CD4-positive, alpha-beta T cell (primary cell): ENCODE results near the gene RNF130. TPM values are rescaled to one million over a fixed set of nuclear protein-coding genes. Genes with fewer than 3 reads are reported as not detected.

ENCODE experiments used
- ATAC-seq: fragments of 200-7000 bp; cut with Tn5 transposase; one replicate; pipeline ENCODE4 v1.10.0; 2022; ENCODE audit warnings: mild to moderate bottlenecking; ENCODE audit not compliant: poor library complexity
- CTCF ChIA-PET: fragments of 350-600 bp; sonication (Branson Sonifier 250); formaldehyde crosslinking; loops from one replicate; lab custom pipeline; 2021; ENCODE audit warnings: antibody characterized with exemption, inconsistent platforms; lab: Charles Lee
- POLR2A ChIA-PET: fragments of 350-600 bp; sonication (Branson Sonifier 250); formaldehyde crosslinking; loops from one replicate; lab custom pipeline; 2021; ENCODE audit warnings: antibody characterized with exemption, inconsistent platforms; lab: Charles Lee
- DNase-seq, 14 experiments: peaks; one replicate each; pipeline ENCODE4 v3.0.0-alpha.2; 2013 to 2020; ENCODE audit warnings: mixed read lengths in 2 of 14
- H3K27ac ChIP-seq, 2 donors: one replicate each; pipeline versions ENCODE4 v1.5.1 to v1.7.0; 2013; ENCODE audit warnings: low read length in 2 of 2, low read depth in 1 of 2, mild to moderate bottlenecking in 1 of 2
- H3K27me3 ChIP-seq, 2 experiments: 1 replicate in 1 of 2; 2 replicates in 1 of 2; pipeline versions ENCODE4 v1.6.1 to v1.7.0; 2013; ENCODE audit warnings: low read length in 2 of 2, control low read depth in 1 of 2, mild to moderate bottlenecking in 1 of 2, moderate library complexity in 1 of 2; ENCODE audit not compliant: insufficient read depth in 2 of 2, control insufficient read depth in 1 of 2
- H3K36me3 ChIP-seq: one replicate; pipeline ENCODE4 v1.6.1; 2013; ENCODE audit warnings: low read length, control low read depth; ENCODE audit not compliant: insufficient read depth
- H3K4me1 ChIP-seq: one replicate; pipeline ENCODE4 v1.6.1; 2013; ENCODE audit warnings: low read length, control low read depth; ENCODE audit not compliant: insufficient read depth
- H3K4me3 ChIP-seq: one replicate; pipeline ENCODE4 v1.5.1; 2013; ENCODE audit warnings: mild to moderate bottlenecking, low read length, moderate library complexity
- H3K9me3 ChIP-seq, 2 experiments: 1 replicate in 1 of 2; 2 replicates in 1 of 2; pipeline versions ENCODE4 v1.6.1 to v1.7.0; 2013; ENCODE audit warnings: low read length in 2 of 2, mild to moderate bottlenecking in 2 of 2, control low read depth in 1 of 2, moderate library complexity in 1 of 2; ENCODE audit not compliant: control insufficient read depth in 1 of 2, insufficient read depth in 1 of 2
- H3K27ac Mint-ChIP-seq: one replicate; pipeline ENCODE4 v1.8.0; 2020; ENCODE audit warnings: mixed read lengths
- H3K27me3 Mint-ChIP-seq: one replicate; pipeline ENCODE4 v1.8.0; 2021; ENCODE audit warnings: mixed read lengths
- H3K36me3 Mint-ChIP-seq: one replicate; pipeline ENCODE4 v1.8.0; 2021; ENCODE audit warnings: low read depth, mixed read lengths
- H3K4me1 Mint-ChIP-seq: one replicate; pipeline ENCODE4 v1.8.0; 2021; ENCODE audit warnings: low read depth, mixed read lengths
- H3K4me3 Mint-ChIP-seq: one replicate; pipeline ENCODE4 v1.8.0; 2020; ENCODE audit warnings: mild to moderate bottlenecking, mixed read lengths
- H3K9me3 Mint-ChIP-seq: one replicate; pipeline ENCODE4 v1.8.0; 2020; ENCODE audit warnings: mixed read lengths
- intact Hi-C, 2 experiments: fragments of 100-400 bp; cut with DNase I in 1 of 2; cut with micrococcal nuclease in 1 of 2; formaldehyde crosslinking; loops; one replicate each; pipeline versions ENCODE4 v1.15.1 to v1.9.0; 2023 to 2025; cut with DNase I, micrococcal nuclease
- total RNA-seq, 174 experiments: library from RNA in 2 of 174; stranded (reverse) in 2 of 174; gene quantifications; one replicate each; pipeline ENCODE4 v1.2.3 and lab custom pipeline; 2021 to 2026
- TF ChIP-seq, protein P1 (sequence below): fragments of 200-600 bp; IDR thresholded peaks from one replicate; pipeline ENCODE4 v1.8.0; 2022; ENCODE audit warnings: antibody characterized with exemption, mild to moderate bottlenecking

RNF130 gene
- total RNA-seq, 2 experiments from 2014 or later, result 18.2 to 19.1 TPM

- no peak overlapping the region for H3K27ac ChIP-seq
- no peaks in the 10 kb centered on the region for H3K27me3 ChIP-seq
- H3K4me3 Mint-ChIP-seq, result no peak overlapping the region
- TF ChIP-seq, protein P1, sequence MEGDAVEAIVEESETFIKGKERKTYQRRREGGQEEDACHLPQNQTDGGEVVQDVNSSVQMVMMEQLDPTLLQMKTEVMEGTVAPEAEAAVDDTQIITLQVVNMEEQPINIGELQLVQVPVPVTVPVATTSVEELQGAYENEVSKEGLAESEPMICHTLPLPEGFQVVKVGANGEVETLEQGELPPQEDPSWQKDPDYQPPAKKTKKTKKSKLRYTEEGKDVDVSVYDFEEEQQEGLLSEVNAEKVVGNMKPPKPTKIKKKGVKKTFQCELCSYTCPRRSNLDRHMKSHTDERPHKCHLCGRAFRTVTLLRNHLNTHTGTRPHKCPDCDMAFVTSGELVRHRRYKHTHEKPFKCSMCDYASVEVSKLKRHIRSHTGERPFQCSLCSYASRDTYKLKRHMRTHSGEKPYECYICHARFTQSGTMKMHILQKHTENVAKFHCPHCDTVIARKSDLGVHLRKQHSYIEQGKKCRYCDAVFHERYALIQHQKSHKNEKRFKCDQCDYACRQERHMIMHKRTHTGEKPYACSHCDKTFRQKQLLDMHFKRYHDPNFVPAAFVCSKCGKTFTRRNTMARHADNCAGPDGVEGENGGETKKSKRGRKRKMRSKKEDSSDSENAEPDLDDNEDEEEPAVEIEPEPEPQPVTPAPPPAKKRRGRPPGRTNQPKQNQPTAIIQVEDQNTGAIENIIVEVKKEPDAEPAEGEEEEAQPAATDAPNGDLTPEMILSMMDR, result no peak
- no peaks in the 10 kb centered on the region for H3K27me3 Mint-ChIP-seq
- peaks cover 13% of the 10 kb centered on the region for H3K4me1 Mint-ChIP-seq
- ChIA-PET CTCF (no interaction called here), POLR2A (no interaction called here)
- H3K4me1 ChIP-seq, result no peaks in the 10 kb centered on the region
- peak in 9 of 14 experiments; percentile 5 to 51 (median 18) for DNase-seq
- ATAC-seq, result peak; percentile 48
- H3K9me3 ChIP-seq, result no peaks in the 10 kb centered on the region
- H3K4me3 ChIP-seq, result no peak overlapping the region
- peaks cover 44% of the 10 kb centered on the region for H3K36me3 Mint-ChIP-seq
- H3K9me3 Mint-ChIP-seq, result no peaks in the 10 kb centered on the region
- peaks cover 10% of the 10 kb centered on the region for H3K36me3 ChIP-seq
- no peak overlapping the region for H3K27ac Mint-ChIP-seq
- intact Hi-C loops, result loop anchor here in 1 of 2 experiments (10.0 kb wide), 1 partner anchor 170 kb away; the partner anchor contains the start of gene MGAT4B
These were observed 96.4 kb downstream of the RNF130 start for GRCh38 chr5:179974946-179975712.

DNA sequence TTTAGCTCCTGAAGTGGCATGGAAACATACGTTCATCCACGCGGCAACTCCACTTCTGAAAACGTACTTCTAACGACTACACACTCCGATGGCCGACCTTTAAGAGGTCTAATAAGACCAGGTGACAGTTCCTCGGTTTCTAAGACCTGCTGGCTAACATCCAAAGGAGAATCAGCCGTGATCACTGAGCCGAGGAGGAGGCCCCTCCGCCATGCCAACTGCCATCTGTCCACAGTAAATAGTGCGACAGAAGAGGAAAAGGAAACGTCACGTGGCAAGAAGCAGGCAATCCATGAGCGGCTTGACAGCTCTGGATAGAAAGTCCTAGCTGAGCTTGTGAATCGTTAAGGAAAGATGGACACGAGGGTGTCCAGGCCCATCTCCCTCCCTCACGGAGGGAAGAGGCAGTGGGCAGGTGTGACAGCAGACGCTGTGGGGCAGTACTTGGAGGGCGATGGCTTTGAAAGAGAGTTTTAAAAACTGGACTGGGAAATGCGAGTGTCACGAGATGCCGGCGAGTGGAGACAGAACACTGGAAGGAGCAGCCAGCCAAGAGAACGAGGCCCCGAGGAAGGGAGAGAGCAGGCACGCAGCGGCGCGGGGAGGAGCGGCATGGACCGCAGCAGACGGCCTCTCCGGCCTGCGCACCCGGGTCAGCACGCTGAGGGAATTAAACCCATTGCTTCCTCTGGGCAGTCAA lies 97.2 kb downstream of the RNF130 start:
- ChIA-PET POLR2A (no interaction called here), CTCF (no interaction called here)
- no peaks in the 10 kb centered on the region for H3K4me1 ChIP-seq
- Mint-ChIP-seq H3K27ac (no peak overlapping the region), H3K36me3 (peaks cover 44% of the 10 kb centered on the region), H3K4me1 (peaks cover 13% of the 10 kb centered on the region), H3K27me3 (no peaks in the 10 kb centered on the region), H3K9me3 (no peaks in the 10 kb centered on the region), H3K4me3 (no peak overlapping the region)
- H3K9me3 ChIP-seq, result no peaks in the 10 kb centered on the region
- TF ChIP-seq, protein P1, result no peak
- DNase-seq (no peak), ATAC-seq (no peak)
- no peak overlapping the region for H3K27ac ChIP-seq
- H3K4me3 ChIP-seq, result no peak overlapping the region
- peaks cover 10% of the 10 kb centered on the region for H3K36me3 ChIP-seq
- H3K27me3 ChIP-seq, result no peaks in the 10 kb centered on the region
- intact Hi-C loops, result loop anchor here in 1 of 2 experiments (10.0 kb wide), 1 partner anchor 170 kb away; the partner anchor contains the start of gene MGAT4B

DNA sequence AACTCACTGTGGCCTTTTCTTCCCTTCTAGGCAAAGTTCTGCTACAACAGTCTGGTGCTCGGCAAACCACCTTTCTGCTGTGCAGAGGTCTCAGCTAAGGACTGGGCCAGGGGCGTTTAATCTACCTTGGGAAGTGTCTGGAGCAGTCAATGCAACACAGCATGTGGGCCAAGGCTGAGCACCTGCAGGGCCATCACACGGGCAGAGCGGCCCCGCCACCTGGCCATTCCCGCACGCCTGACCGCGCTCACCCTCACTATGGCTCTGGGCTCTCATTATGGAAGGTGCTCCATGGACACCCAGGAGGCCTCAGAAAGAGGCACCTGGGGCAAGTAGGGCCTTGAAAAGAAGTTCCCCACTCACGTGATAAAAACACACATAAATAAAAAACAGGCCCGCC lies 98.2 kb downstream of the RNF130 start:
- H3K27ac Mint-ChIP-seq, result no peak overlapping the region
- Histone ChIP-seq H3K4me1 (no peaks in the 10 kb centered on the region), H3K27ac (no peak overlapping the region), H3K27me3 (no peaks in the 10 kb centered on the region), H3K36me3 (peaks cover 12% of the 10 kb centered on the region), H3K9me3 (no peaks in the 10 kb centered on the region), H3K4me3 (no peak overlapping the region)
- intact Hi-C loops, result loop anchor here in 1 of 2 experiments (10.0 kb wide), 1 partner anchor 169 kb away; the partner anchor contains the start of gene MGAT4B
- H3K4me3 Mint-ChIP-seq, result no peak overlapping the region
- CTCF ChIA-PET, result no interaction called here
- TF ChIP-seq, protein P1, result no peak
- H3K9me3 Mint-ChIP-seq, result no peaks in the 10 kb centered on the region
- ATAC-seq, result no peak
- peaks cover 13% of the 10 kb centered on the region for H3K4me1 Mint-ChIP-seq
- POLR2A ChIA-PET, result no interaction called here
- DNase-seq, result no peak
- H3K36me3 Mint-ChIP-seq, result peaks cover 36% of the 10 kb centered on the region
- H3K27me3 Mint-ChIP-seq, result no peaks in the 10 kb centered on the region
